HEK293T (cell line): ENCODE results near the gene LENG9.

Experiments used
- ARNT ChIP-seq: fragments of 450-650 bp; IDR thresholded peaks from 2 replicates; pipeline ENCODE4 v1.6.1; 2017; ENCODE audit warnings: mild to moderate bottlenecking
- SP1 ChIP-seq: fragments of 450-650 bp; IDR thresholded peaks from 2 replicates; pipeline ENCODE4 v1.6.1; 2017

DNA sequence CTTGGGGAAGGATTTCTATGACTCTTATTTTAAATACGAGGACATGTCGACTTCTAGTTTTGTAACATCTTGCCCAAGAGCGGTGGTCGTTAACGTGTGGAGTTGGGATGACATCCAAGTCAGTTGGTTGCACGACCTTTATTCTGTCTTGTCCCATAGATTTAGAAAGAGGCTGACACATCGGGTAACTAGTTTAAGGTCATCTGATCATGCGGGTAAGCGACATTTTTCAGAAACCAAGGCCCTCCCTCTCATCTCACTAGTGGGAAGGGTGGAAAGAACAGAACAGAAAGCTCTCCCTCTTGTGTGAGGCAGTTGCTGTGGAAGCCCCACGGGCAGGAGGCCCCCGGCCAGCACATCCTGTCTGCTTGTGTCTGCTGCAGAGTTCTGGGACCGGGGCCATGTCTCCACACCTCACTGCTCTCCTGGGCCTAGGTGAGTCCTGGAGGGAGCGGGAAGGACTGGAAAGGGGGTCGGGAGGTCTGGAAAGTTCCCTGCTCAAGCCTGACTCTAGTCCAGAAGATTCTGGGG, 39.0 kb upstream of the LENG9 start, which contains the start of gene LAIR2:
- no peak for TF ChIP-seq SP1
- no peak for TF ChIP-seq ARNT
